GM12878 (cell line): Measurements from ENCODE around the gene NOD2.

Experiments used
- ATF3 ChIP-seq: IDR thresholded peaks from 2 replicates; pipeline ENCODE4 v1.6.1; 2011; ENCODE audit warnings: low read depth, mild to moderate bottlenecking, low read length, moderate library complexity, borderline replicate concordance; ENCODE audit errors: extremely low read depth
- RAD21 ChIP-seq: IDR thresholded peaks from 2 replicates; pipeline ENCODE4 v1.6.1; 2011; ENCODE audit warnings: mild to moderate bottlenecking, low read depth, low read length, moderate library complexity; ENCODE audit not compliant: insufficient read depth

- TF ChIP-seq ATF3 (no peak), RAD21 (no peak)
Measured at GRCh38 chr16:50696126-50696525, 2.7 kb downstream of the NOD2 start.
